ENCODE measurements around the gene FGD6. TPM values are rescaled to one million over a fixed set of nuclear protein-coding genes. Genes with fewer than 3 reads are reported as not detected.

FGD6 gene
- total and polyA plus RNA-seq, 2 of the 4 experiments (the other 2 are of a cell fraction): 2.6 to 9.5 TPM

- Histone ChIP-seq H3K4me1 (ENCODE audit: control insufficient read depth, insufficient read depth, low read length) (peaks cover 2% of the 10 kb centered on the region; the same call in 1 of the 2 replicates), H3K27ac (ENCODE audit: insufficient read depth, low read length) (no peak overlapping the region), H4K20me1 (ENCODE audit: insufficient read depth, low read length) (no peaks in the 10 kb centered on the region), H2AFZ (replicated peaks; ENCODE audit: low read length, poor library complexity) (no peak overlapping the region), H3K56ac (ENCODE audit: extremely low read depth, insufficient read depth, low read length) (no peak overlapping the region), H2BK5ac (ENCODE audit: low read depth, low read length, poor library complexity, severe bottlenecking) (no peak overlapping the region), H2BK15ac (ENCODE audit: low read depth, low read length) (no peak overlapping the region), H3K36me3 (ENCODE audit: control insufficient read depth, insufficient read depth, low read length) (no peaks in the 10 kb centered on the region), H3K27me3 (ENCODE audit: control insufficient read depth, insufficient read depth, low read length) (no peaks in the 10 kb centered on the region), H3K4me2 (ENCODE audit: low read depth, low read length) (no peak overlapping the region), H3K9ac (ENCODE audit: low read depth, low read length) (no peak overlapping the region), H3K79me1 (ENCODE audit: low read depth in 1 of 2, low read length in 2 of 2) (peaks cover 0 to 4% of the 10 kb centered on the region in 2 experiments; a peak in 2 of 4 replicates), H2AK9ac (replicated peaks; ENCODE audit: low read depth, low read length, poor library complexity) (no peak overlapping the region), H4K91ac (ENCODE audit: insufficient read depth, low read depth, low read length) (no peak overlapping the region), H3K9me3 (ENCODE audit: control insufficient read depth, insufficient read depth, low read length) (no peaks in the 10 kb centered on the region), H4K8ac (ENCODE audit: low read depth in 2 of 2, low read length in 2 of 2) (no peak overlapping the region), H2BK20ac (ENCODE audit: low read depth, low read length) (no peak overlapping the region), H3K4ac (ENCODE audit: low read depth, low read length) (no peak overlapping the region), H4K5ac (ENCODE audit: low read depth, low read length) (no peak overlapping the region), H3K9me1 (ENCODE audit: insufficient read depth, low read length) (no peaks in the 10 kb centered on the region), H2BK120ac (ENCODE audit: low read depth, low read length) (no peak overlapping the region), H2AK5ac (ENCODE audit: low read depth, low read length) (no peak overlapping the region), H3K18ac (ENCODE audit: low read depth, low read length) (no peak overlapping the region), H3K23ac (ENCODE audit: low read depth, low read length) (no peak overlapping the region), H3K4me3 (ENCODE audit: insufficient read depth, low read depth, low read length) (no peak overlapping the region), H3K14ac (replicated peaks; ENCODE audit: low read depth, low read length) (no peak overlapping the region)
- TF ChIP-seq NFE2L2 (IDR thresholded peaks at IDR 0.05; ENCODE audit: low read depth, low read length) (no peak), MAFK (IDR thresholded peaks at IDR 0.05; ENCODE audit: low read depth, low read length) (no peak), MAZ (IDR thresholded peaks at IDR 0.05; ENCODE audit: borderline replicate concordance, low read depth, low read length) (no peak), MXI1 (IDR thresholded peaks at IDR 0.05; ENCODE audit: borderline replicate concordance, low read depth, low read length) (no peak), FOS (IDR thresholded peaks at IDR 0.05; ENCODE audit: low read depth, low read length) (no peak), RCOR1 (IDR thresholded peaks at IDR 0.05; ENCODE audit: insufficient replicate concordance, low read length) (no peak), BHLHE40 (IDR thresholded peaks at IDR 0.05; ENCODE audit: low read depth, low read length) (no peak), SMC3 (IDR thresholded peaks at IDR 0.05; ENCODE audit: low read depth, low read length) (no peak), CTCF (conservative IDR thresholded peaks at IDR 0.05; ENCODE audit: low read depth, low read length) (no peak), RAD21 (IDR thresholded peaks at IDR 0.05; ENCODE audit: low read length) (no peak), CEBPB (IDR thresholded peaks at IDR 0.05; ENCODE audit: low read depth, low read length) (no peak)
- no peak for ATAC-seq (ENCODE audit: low read depth)
- POLR2A ChIA-PET (ENCODE audit: unreplicated experiment): no interaction called here
- intact Hi-C loops (cut with micrococcal nuclease): no loop called here
- dilution Hi-C loops (cut with HindIII; ENCODE audit: low sequenced_read_pairs, unreplicated experiment): no loop called here
- CTCF ChIA-PET: no interaction called here
- no TSS peak for BruUV-seq (replicated peaks)
- in situ Hi-C loops (cut with MboI; ENCODE audit: low sequenced_read_pairs): no loop called here
- DNase-seq: no peak
Measured at GRCh38 chr12:95192271-95192670, 25.0 kb downstream of the FGD6 start.

Measured in IMR-90 (cell line).